GM12878 (cell line): ENCODE data around the gene DERA. TPM values are rescaled to one million over a fixed set of nuclear protein-coding genes. Genes with fewer than 3 reads are reported as not detected.

Experiments
- ATAC-seq: fragments of 200-7000 bp; cut with Tn5 transposase; 3 replicates; pipeline ENCODE4 v1.9.1; 2020; ENCODE audit warnings: mild to moderate bottlenecking, moderate library complexity
- BruUV-seq: library from RNA; stranded (reverse); fragments of 400-500 nt; replicated peaks from 2 replicates; lab custom pipeline; 2021; lab: Mats Ljungman, UMichigan
- CTCF ChIA-PET: fragments of 300-600 bp; sonication (Branson Sonifier 250); formaldehyde crosslinking; extraction: SDS; loops from one replicate; lab custom pipeline; 2021; ENCODE audit warnings: inconsistent platforms; lab: Yijun Ruan, JAX
- POLR2A ChIA-PET: fragments of 350-600 bp; formaldehyde crosslinking; extraction: SDS; loops from one replicate; lab custom pipeline; 2021; ENCODE audit warnings: inconsistent platforms; lab: Charles Lee
- RAD21 ChIA-PET: fragments of 300-600 bp; sonication (Branson Sonifier 250); formaldehyde crosslinking; loops from one replicate; lab custom pipeline; 2023; ENCODE audit warnings: antibody characterized with exemption; ENCODE audit not compliant: unreplicated experiment; lab: Charles Lee
- SMC1A ChIA-PET: fragments of 300-600 bp; sonication (Branson Sonifier 250); formaldehyde crosslinking; loops from one replicate; lab custom pipeline; 2023; ENCODE audit not compliant: unreplicated experiment, uncharacterized antibody; lab: Charles Lee
- DNase-seq: peaks from one replicate; pipeline ENCODE4 v3.0.0-alpha.2; 2011; ENCODE audit warnings: low read depth, low spot score
- FAIRE-seq: peaks from 3 replicates; lab custom pipeline; 2011; peaks lifted over from hg19 to GRCh38; lab: Jason Lieb, UNC
- H2AFZ ChIP-seq: 2 replicates; pipeline ENCODE4 v1.6.0; 2011; ENCODE audit warnings: low read depth, low read length, control low read depth; ENCODE audit not compliant: control insufficient read depth
- H3K27ac ChIP-seq: 2 replicates; pipeline ENCODE4 v1.5.1; 2011; ENCODE audit warnings: control low read depth; ENCODE audit not compliant: control insufficient read depth, insufficient read depth
- H3K27me3 ChIP-seq, 2 experiments: replicated peaks in 1 of 2; 2 replicates each; pipeline versions ENCODE4 v1.6.0 to v1.6.1; 2011; ENCODE audit warnings: low read length in 1 of 2; ENCODE audit not compliant: control insufficient read depth in 2 of 2, insufficient read depth in 2 of 2
- H3K36me3 ChIP-seq, 2 experiments: 2 replicates each; pipeline ENCODE4 v1.5.1; 2011; ENCODE audit warnings: low read length in 1 of 2; ENCODE audit not compliant: control insufficient read depth in 2 of 2, insufficient read depth in 2 of 2
- H3K4me1 ChIP-seq: 2 replicates; pipeline ENCODE4 v1.6.1; 2011; ENCODE audit warnings: mild to moderate bottlenecking, low read length, moderate library complexity, mixed read lengths; ENCODE audit not compliant: control insufficient read depth, insufficient read depth
- H3K4me2 ChIP-seq: 2 replicates; pipeline ENCODE4 v1.6.0; 2011; ENCODE audit warnings: control low read depth; ENCODE audit not compliant: control insufficient read depth, insufficient read depth
- H3K4me3 ChIP-seq: fragments of 200-600 bp; sonication (generic); 2 replicates; pipeline ENCODE4 v1.5.1; 2016
- H3K79me2 ChIP-seq: 2 replicates; pipeline ENCODE4 v1.6.0; 2011; ENCODE audit warnings: low read length; ENCODE audit not compliant: control insufficient read depth, insufficient read depth
- H3K9ac ChIP-seq: 2 replicates; pipeline ENCODE4 v1.8.0; 2011; ENCODE audit warnings: low read length, control low read depth, mixed read lengths; ENCODE audit not compliant: control insufficient read depth, insufficient read depth
- H3K9me3 ChIP-seq: replicated peaks from 3 replicates; pipeline ENCODE4 v1.5.1; 2011; ENCODE audit warnings: mild to moderate bottlenecking, low read length; ENCODE audit not compliant: control insufficient read depth, insufficient read depth
- H4K20me1 ChIP-seq: 2 replicates; pipeline ENCODE4 v1.6.0; 2011; ENCODE audit not compliant: control insufficient read depth, insufficient read depth
- ATF2 ChIP-seq: IDR thresholded peaks from 2 replicates; pipeline ENCODE4 v1.6.1; 2012; ENCODE audit warnings: low read length, inconsistent platforms
- BHLHE40 ChIP-seq, 2 experiments: fragments of 450-650 bp in 1 of 2; IDR thresholded peaks; 2 replicates each; pipeline ENCODE4 v1.6.1; 2011 to 2017; ENCODE audit warnings: low read depth in 2 of 2, borderline replicate concordance in 1 of 2, improper control_type of control experiment in 1 of 2, low read length in 1 of 2, mild to moderate bottlenecking in 1 of 2
- BMI1 ChIP-seq: fragments of 450-650 bp; IDR thresholded peaks from 2 replicates; pipeline ENCODE4 v1.6.1; 2016; ENCODE audit warnings: mild to moderate bottlenecking, moderate library complexity, borderline replicate concordance
- CEBPZ ChIP-seq: fragments of 150-350 bp; IDR thresholded peaks from 2 replicates; pipeline ENCODE4 v1.6.1; 2016; ENCODE audit warnings: low read depth, low read length
- IKZF1 ChIP-seq: fragments of 450-650 bp; conservative IDR thresholded peaks from 2 replicates; pipeline ENCODE4 v1.6.1; 2017; ENCODE audit warnings: antibody characterized with exemption, mild to moderate bottlenecking
- IRF3 ChIP-seq: fragments of 450-650 bp; IDR thresholded peaks from 2 replicates; pipeline ENCODE4 v1.6.1; 2014; ENCODE audit warnings: mild to moderate bottlenecking
- NFYA ChIP-seq: IDR thresholded peaks from 2 replicates; pipeline ENCODE4 v1.6.1; 2011; ENCODE audit warnings: low read depth, mild to moderate bottlenecking, low read length, improper control_type of control experiment, borderline replicate concordance
- NRF1 ChIP-seq: conservative IDR thresholded peaks from 2 replicates; pipeline ENCODE4 v1.6.1; 2011; ENCODE audit warnings: mild to moderate bottlenecking, low read depth, low read length, improper control_type of control experiment
- PBX3 ChIP-seq: IDR thresholded peaks from 2 replicates; pipeline ENCODE4 v1.6.1; 2011; ENCODE audit warnings: mild to moderate bottlenecking, low read depth, low read length, moderate library complexity; ENCODE audit not compliant: insufficient replicate concordance
- POLR2AphosphoS5 ChIP-seq: IDR thresholded peaks from 2 replicates; pipeline ENCODE4 v1.6.1; 2011; ENCODE audit warnings: mild to moderate bottlenecking, low read length, inconsistent platforms
- REST ChIP-seq: IDR thresholded peaks from 2 replicates; pipeline ENCODE4 v1.6.1; 2012; ENCODE audit warnings: mild to moderate bottlenecking, low read depth, low read length
- YBX1 ChIP-seq: fragments of 450-650 bp; IDR thresholded peaks from 2 replicates; pipeline ENCODE4 v1.6.1; 2016; ENCODE audit warnings: antibody characterized with exemption
- ZNF622 ChIP-seq: fragments of 450-650 bp; IDR thresholded peaks from 2 replicates; pipeline ENCODE4 v1.6.1; 2017; ENCODE audit warnings: mild to moderate bottlenecking, inconsistent platforms
- ZSCAN29 ChIP-seq: fragments of 450-650 bp; IDR thresholded peaks from 2 replicates; pipeline ENCODE4 v1.6.1; 2017; ENCODE audit warnings: mild to moderate bottlenecking, moderate library complexity
- WGBS: methylation state at CpG from one replicate; pipeline ENCODE4 v1.1.6; 2016; ENCODE audit warnings: low lambda C conversion rate; ENCODE audit not compliant: insufficient replicate concordance, insufficient coverage; ENCODE audit errors: missing lambda C conversion rate; 5-methylcytosine and 5-hydroxymethylcytosine counted together
- in situ Hi-C: fragments of 300-500 bp; cut with MboI; formaldehyde crosslinking; loops from 9 replicates; pipeline ENCODE4 v1.14.3; 2018; ENCODE audit warnings: mixed read lengths
- intact Hi-C: fragments of 100-400 bp; cut with micrococcal nuclease; formaldehyde crosslinking; loops from one replicate; pipeline ENCODE4 v1.14.2; 2022; ENCODE audit not compliant: unreplicated experiment
- polyA plus RNA-seq, 11 experiments: library from polyadenylated mRNA; depleted of rRNA in 4 of 11; unstranded in 6 of 11; stranded (reverse) in 5 of 11; fragments of >200 nt; fragmentation: Nextera tagmentation in 4 of 11; fragmentation: Illumina TruSeq in 1 of 11; extraction: Ambion mirVana in 4 of 11; extraction: Trizol in 1 of 11; gene quantifications; 1 replicate in 1 of 11; 2 replicates in 10 of 11; pipeline versions ENCODE4 v1.2.1 to v1.2.3, GENCODE V29; 2011 to 2016; ENCODE audit warnings: inconsistent platforms in 2 of 11, missing spikeins in 2 of 11, low read depth in 1 of 11
- total RNA-seq, 4 experiments: library from RNA; depleted of rRNA in 3 of 4; stranded (reverse); fragments of >200 nt in 3 of 4; fragmentation: Illumina TruSeq in 1 of 4; extraction: Trizol in 1 of 4; gene quantifications; 2 replicates each; pipeline versions ENCODE4 v1.2.1 to v1.2.3, GENCODE V29; 2013 to 2021

DERA gene
- total and polyA plus RNA-seq, 10 of the 15 experiments (the other 5 are each of a cell fraction or from before 2014, with no cell fraction given), result 34.9 to 97.1 (median 40.8) TPM

GRCh38 chr12:15984963-15985362 is 73.8 kb downstream of the DERA start:
- SMC1A ChIA-PET, result interaction anchor here (1.0 to 2.0 kb wide), 3 partner anchors 14 to 56 kb away, joined by 3 to 5 read pairs (median 4); no protein-coding TSS in a partner anchor
- POLR2A ChIA-PET, result no interaction called here
- Histone ChIP-seq H3K36me3 (peaks cover 4 to 11% of the 10 kb centered on the region in 2 experiments; a peak in 3 of 4 replicates), H3K27ac (no peak overlapping the region), H3K4me1 (peaks cover 9% of the 10 kb centered on the region), H3K27me3 (no peaks in the 10 kb centered on the region), H3K79me2 (no peaks in the 10 kb centered on the region), H3K9ac (no peak overlapping the region), H3K4me3 (no peak overlapping the region), H3K4me2 (no peak overlapping the region), H3K9me3 (no peaks in the 10 kb centered on the region; the same call in 2 of the 3 replicates), H4K20me1 (no peaks in the 10 kb centered on the region), H2AFZ (no peak overlapping the region)
- DNase-seq (no peak), FAIRE-seq (no peak), ATAC-seq (no peak)
- CTCF ChIA-PET, result no interaction called here
- in situ Hi-C loops (no loop called here), intact Hi-C loops (no loop called here)
- WGBS, result 55% methylated on average over 2 of the region's 2 CpGs
- BruUV-seq, result no TSS peak
- RAD21 ChIA-PET, result no interaction called here
- TF ChIP-seq BHLHE40 (IDR thresholded peaks at IDR 0.05; ENCODE audit: borderline replicate concordance in 1 of 2, low read depth in 2 of 2, low read length in 1 of 2), result no peak
- no peak for TF ChIP-seq CEBPZ
- no peak for TF ChIP-seq NRF1
- TF ChIP-seq BMI1, result no peak
- TF ChIP-seq NFYA, result no peak
- no peak for TF ChIP-seq YBX1
- no peak for TF ChIP-seq IKZF1
- no peak for TF ChIP-seq ZNF622
- no peak for TF ChIP-seq ZSCAN29
- no peak for TF ChIP-seq PBX3
- no peak for TF ChIP-seq IRF3
- TF ChIP-seq POLR2AphosphoS5, result no peak
- no peak for TF ChIP-seq ATF2
- TF ChIP-seq REST, result no peak
